GM10266 (cell line): ENCODE measurements around the gene MSI2.

Experiments used
- DNase-seq: peaks from one replicate; pipeline ENCODE4 v3.0.0; 2012; ENCODE audit errors: extremely low spot score
- TF ChIP-seq, protein P1 (sequence below): IDR thresholded peaks from 2 replicates; pipeline ENCODE4 v1.5.1; 2012; ENCODE audit warnings: mild to moderate bottlenecking, low read depth; ENCODE audit not compliant: control insufficient read depth, insufficient read depth; ENCODE audit errors: missing control alignments

MSI2 gene

DNA sequence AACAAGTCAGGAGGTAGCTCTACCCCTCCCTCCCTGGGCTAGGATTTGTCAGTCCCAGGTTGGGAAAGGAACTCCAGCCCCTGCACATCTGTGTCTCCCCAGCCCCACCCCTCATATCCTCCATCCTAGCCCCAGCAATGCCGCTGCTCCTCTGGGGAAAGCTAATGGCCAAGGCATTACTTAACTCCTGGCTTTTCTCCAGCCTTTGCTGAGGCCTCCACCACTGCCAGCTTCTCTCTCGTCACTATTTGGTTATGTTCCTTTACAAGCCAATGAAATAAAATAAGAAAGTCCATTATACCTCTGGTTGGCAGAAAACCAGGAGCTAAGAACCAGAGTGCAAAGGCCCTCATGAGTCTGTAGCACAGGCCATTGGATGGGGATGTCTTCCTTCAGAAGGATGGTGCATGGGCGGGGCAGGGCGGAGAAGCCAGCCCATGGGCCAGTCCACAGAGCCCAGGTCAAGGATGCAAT lies 317.8 kb downstream of the MSI2 start:
- no peak for DNase-seq

DNA sequence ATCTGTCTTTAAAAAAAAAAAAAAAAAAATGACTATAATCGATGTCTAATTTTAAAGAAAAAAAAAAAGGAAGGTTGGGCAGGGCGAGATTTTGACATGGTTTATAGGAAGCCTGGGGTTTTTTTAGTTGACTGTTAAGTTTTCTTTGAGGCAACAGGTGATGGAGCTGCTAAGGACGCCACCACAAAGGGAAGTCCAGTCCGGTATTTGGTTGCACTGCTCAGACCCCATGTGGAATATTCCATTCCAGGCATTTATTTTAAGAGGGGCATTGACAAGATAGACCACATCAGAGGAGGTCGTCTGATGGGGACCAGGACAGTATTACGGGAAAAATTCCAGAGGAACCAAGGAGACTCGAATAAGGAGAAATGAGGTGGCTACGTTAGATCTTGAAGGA lies 320.4 kb downstream of the MSI2 start:
- no peak for DNase-seq
- TF ChIP-seq, protein P1, sequence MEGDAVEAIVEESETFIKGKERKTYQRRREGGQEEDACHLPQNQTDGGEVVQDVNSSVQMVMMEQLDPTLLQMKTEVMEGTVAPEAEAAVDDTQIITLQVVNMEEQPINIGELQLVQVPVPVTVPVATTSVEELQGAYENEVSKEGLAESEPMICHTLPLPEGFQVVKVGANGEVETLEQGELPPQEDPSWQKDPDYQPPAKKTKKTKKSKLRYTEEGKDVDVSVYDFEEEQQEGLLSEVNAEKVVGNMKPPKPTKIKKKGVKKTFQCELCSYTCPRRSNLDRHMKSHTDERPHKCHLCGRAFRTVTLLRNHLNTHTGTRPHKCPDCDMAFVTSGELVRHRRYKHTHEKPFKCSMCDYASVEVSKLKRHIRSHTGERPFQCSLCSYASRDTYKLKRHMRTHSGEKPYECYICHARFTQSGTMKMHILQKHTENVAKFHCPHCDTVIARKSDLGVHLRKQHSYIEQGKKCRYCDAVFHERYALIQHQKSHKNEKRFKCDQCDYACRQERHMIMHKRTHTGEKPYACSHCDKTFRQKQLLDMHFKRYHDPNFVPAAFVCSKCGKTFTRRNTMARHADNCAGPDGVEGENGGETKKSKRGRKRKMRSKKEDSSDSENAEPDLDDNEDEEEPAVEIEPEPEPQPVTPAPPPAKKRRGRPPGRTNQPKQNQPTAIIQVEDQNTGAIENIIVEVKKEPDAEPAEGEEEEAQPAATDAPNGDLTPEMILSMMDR, result no peak

More for the DNA sequence above, 317.8 kb downstream of the MSI2 start:
- TF ChIP-seq, protein P1, result no peak

DNA sequence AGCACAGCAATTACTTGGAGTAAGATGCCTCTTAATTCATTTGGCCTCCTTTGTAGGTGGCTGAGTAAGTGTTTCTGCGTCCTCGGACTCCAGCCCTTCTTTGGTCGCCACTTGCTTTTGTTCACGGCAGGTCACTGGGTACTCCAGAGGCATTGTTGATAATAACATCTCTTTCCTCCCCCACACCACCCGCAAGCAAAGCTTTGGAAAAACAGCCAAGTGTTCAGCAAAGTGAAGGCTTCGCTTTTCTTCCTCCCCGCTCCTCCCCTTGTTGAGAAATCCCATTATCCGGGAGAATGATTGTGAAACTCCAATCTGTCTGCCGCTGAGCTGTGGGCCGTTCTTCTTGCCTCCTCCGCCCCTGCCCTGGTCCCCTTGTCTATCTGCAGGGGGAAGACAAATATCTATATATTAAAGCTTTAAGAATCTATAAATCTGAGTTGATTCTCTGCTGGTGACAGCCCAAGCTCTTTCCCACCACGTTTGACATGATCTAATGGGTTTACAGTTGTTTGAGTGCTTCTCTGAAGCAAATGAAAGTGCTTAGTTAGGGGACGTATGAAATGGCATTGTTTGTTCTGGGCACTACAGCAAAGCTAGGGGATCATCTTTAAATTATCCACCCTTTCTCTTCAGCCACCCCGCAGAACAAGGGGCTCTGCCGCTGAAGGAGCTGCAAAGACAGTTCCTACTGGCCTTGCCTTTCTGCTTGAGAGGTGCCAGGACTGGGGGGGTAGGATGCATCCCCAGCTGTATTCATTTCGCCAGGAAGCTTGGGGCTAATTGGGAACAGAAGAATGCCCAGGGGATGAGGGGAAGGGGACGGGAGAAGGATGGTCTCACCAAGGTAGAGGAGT lies 321.7 kb downstream of the MSI2 start:
- DNase-seq, result no peak
- TF ChIP-seq, protein P1, result no peak

DNA sequence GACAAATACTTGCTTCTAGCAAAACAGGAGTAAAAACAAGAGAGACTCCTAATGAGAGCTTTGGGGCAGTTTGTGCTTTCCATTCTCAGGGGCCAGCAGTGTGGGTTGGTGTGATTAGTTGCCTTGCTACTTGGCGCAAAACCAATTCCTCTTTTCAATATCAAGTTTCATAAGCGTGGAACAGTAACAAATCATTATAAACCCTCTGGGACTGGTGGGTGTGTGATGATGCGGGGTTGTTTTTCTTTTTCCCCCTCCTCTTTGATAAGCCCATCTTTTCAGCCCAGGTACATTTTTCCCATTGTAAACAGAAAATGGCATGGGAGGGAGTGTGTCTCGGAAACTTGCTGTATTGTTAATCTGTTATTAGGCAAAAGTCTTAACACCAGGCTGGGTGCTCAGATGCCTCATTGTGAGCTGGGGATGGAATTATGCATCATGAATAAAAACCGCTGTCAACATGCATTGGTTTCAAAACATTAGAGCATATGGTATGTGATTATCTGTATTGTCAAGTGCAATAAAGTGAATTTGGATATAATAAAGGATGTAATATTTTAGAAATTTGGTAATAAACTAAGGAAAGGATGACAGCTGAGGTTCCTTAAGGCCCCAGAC lies 322.4 kb downstream of the MSI2 start:
- DNase-seq, result peak; percentile 47
- TF ChIP-seq, protein P1, result no peak

DNA sequence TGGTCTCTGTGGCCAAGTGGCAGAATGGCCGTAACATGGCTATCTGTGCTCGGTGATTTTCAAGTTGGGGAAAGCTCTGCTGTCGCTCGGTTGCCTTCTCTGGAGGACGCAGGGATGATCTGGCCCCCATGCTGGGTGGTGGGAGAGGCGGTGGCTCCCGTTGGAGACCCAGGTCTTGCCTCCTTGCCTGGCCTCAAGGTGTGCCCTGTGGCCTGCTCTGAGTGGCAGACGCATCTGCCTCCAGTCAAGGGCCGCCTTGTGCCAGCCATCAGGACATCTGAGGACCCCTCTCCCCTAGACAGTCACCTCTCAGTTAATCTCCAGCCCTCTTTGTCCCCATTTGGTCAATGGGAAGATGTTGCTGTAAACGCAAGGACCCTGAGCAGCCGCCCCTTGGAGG lies 322.9 kb downstream of the MSI2 start:
- DNase-seq, result no peak
- TF ChIP-seq, protein P1, result no peak

DNA sequence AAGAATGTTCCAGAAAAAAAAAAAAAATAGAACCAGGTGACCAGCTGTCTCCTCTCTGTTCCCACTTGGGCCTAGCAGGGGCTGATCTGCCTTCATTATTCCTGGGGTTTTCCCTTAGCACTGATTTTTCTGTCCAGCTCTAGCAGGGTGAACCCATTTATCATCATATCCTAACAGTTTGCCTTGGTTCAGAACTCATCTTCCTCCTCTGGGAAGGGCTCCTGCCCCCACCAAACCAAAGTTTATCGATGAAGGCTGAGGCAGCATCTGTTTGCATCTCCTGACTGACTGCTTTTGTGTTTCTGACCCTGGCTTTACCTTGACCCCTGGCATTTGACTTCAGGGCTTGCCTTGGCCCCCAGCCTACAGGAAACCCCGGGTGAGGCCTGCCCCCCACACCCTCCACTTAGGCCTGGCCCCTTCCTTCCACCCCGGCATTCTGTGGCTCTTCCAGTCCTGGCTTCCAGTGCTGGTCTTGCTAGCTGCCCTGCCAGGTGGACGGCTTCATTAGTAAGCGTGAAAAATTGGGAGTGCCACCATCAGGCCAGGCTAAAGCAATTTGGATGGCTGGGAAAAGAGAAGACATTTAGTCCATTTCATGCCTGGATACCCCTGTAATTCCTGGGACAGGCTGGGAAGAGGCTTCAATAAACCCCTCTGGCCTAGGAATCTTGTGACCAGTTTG lies 323.9 kb downstream of the MSI2 start:
- no peak for DNase-seq
- TF ChIP-seq, protein P1, result no peak
